NCI-H2227 treated with DMSO at 0.1 percent for 48 hours (cell line): ENCODE measurements around the gene ADAMTS2.

Experiments used
- DNase-seq: peaks from one replicate; lab custom pipeline; 2025; lab: John Stamatoyannopoulos, UW

ADAMTS2 gene

GRCh38 chr5:179194941-179195381 lies 150.3 kb downstream of the ADAMTS2 start:
- no peak for DNase-seq

GRCh38 chr5:179194201-179194910 lies 150.9 kb downstream of the ADAMTS2 start:
- DNase-seq, result no peak

GRCh38 chr5:179193746-179194145 lies 151.5 kb downstream of the ADAMTS2 start:
- DNase-seq, result no peak

DNA sequence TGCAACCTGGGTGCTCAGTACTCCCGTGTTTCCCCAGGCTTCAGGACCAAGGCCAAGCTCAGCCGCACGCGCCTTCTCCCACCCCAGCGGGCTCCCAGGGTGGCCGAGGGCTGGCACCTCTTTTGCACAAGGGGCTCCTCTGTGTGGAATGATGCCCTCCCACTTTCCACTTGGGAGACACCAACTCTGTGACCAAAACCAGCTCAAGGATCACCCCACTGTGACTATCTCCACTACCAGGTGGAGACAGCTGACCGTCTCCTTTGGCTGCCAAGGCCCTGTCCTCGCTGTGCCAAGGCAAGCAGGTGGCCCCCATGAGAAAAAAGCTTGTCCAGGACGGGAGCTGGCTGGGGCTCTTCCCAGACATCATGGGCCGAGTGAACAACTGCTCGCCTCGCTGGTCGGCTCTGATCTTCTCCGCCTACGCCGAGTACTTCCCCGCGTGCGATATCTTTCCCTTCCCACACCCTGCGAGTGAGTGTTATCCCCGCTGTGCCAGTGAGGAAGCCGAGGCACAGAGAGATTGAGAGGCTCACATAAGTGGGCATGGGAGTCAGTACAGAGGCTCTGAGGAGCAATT lies 152.3 kb downstream of the ADAMTS2 start:
- DNase-seq, result no peak

DNA sequence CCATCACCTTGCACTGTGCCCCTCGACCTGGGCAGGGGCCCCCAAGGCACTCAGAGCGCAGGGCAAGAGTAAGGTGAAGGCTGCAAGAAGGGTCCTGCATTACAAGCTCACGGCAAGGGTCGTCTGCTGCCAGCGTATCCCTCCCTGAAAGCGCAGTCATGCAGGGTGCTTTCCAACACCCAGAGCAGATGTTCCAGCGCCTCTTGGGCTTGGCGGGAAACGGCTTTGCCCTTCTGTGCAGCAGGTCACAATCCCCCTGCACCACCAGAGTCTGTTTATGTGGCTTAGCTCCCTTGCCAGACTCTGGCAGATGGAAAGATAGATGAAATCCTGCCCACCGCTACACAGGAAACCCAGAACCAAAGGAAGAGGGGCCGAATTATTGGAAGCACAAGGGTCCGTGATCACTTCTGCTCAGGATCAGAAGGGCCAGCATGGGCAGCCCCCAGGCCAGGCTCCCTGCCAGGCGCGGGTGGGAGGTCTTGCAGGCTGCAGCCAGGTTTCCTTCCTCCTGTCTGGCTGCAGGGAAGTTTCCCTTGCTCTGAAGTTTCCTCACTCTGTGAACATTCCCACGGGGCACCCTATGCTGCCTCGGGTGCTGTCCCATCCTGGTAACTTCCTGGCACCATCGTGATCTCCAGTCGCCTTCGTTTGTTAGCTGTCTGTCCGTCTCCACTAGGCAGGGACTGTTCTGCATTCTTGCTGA lies 152.9 kb downstream of the ADAMTS2 start:
- no peak for DNase-seq

- no peak for DNase-seq
Measured at GRCh38 chr5:179191506-179192184, 153.6 kb downstream of the ADAMTS2 start.

DNA sequence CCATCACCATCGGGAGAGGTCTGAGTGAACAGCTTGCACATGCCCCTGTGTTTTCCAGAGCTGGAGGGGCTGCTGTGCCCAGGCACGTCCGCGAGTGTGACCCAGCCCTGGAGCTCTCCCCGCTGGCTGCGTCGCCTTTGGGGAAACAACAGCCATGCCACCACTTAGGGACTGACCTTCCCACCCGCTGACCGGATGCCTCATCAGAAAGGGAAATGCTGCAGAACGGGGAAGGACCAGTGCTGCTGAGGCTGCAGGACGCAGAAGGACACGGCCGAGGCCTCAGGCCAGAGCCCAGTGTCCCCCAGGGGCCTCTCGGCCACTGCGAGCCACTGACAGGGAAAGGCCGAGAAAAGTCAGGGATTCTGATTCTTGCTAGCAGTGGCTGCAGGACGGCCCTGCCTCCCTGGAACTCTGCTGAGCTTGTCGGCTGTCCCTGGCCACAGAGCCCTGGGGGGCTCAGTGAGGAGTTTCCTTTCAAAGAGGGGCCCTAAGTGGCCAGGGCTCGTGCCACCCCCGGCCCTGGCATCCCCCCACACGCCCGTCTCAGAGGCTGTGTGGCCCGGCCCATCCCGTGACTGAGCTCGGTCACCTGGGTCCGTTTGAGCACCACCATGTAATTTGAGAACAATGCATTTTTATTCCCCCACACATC lies 154.3 kb downstream of the ADAMTS2 start:
- no peak for DNase-seq

DNA sequence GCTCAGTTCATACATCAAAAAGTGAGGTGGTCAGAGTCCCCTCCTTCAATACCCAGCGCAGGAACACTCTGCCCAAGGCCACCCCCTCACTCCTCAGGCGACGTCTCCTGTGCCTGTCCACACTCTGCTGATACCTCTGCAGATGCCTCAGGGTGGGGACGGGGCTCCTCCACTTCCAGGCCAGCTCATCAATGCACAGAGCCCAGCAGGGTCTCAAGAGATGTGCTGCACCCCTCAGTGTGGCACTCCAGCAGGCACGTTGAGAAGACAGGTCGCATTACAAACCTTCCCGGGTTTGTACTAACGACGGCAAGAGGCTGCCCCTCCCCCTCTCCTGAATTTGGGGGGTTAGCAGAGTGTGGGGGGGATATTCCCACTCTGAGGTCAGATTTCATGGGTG lies 156.6 kb downstream of the ADAMTS2 start:
- no peak for DNase-seq

- no peak for DNase-seq
Measured at GRCh38 chr5:179187681-179188575, 157.3 kb downstream of the ADAMTS2 start.

DNA sequence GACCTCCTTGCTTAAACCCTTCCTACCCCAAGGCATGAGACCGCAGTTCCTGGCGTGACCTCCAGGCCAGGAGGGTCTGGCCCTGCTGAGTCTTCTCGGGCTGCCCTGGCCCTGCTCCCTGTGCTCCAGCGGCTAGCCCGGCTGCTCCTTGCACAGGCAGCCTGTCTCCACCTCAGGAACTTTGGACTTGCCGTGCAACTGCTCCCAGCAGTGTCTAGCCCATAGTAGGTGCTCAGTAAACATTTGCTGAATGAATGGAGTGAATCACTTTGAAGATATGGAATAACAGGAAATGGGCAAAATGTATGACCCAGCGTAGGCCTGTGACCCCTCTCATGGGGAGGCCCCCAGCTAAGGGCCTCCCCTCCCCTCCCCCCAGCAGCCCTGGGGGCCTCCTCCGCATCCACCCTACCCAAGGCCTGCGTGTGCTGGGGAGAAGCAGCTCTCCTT lies 158.0 kb downstream of the ADAMTS2 start:
- no peak for DNase-seq

DNA sequence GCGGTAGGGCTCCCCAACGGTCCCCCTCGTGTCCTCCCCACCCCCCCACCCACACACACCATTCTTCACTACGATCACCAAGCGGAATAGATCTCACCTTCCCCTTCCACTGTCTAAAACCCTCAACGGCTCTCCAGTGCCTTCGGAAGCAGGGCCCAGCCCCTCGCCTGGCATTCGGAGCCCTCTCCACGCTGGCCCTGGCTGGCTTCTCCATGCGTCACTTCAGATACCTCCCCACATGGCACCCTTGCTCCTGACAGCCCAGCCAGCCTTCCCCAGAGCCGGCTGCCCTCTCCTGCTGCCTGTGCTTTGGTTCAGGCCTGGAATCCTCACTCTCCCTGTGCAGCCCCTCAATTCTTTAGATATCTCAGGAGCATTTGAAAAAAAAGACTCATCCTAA lies 158.5 kb downstream of the ADAMTS2 start:
- no peak for DNase-seq

DNA sequence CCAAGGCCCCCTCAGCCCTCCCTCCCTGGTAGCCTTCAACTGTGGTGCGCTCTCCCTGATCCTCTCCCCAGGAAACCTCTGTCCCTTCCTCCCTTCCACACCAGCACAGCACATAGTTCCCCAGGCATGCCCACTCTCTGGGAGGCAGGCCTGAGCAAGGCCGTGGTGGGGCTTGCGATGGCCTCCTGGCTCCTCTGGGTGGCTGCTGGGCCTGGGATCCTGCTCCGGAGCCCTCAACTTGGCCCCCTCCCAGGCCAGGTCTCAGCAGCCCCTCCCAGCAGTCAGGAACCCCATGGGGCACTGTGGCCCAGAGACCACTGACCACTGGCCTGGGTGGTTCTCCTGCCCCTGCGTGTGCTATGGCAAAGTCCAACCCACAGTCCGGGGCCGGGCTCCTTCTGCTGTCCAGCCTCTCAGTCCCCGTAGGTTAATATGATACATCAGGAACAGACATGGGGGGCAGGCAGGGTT lies 159.3 kb downstream of the ADAMTS2 start:
- no peak for DNase-seq

- no peak for DNase-seq
Measured at GRCh38 chr5:179185256-179185940, 159.9 kb downstream of the ADAMTS2 start.

DNA sequence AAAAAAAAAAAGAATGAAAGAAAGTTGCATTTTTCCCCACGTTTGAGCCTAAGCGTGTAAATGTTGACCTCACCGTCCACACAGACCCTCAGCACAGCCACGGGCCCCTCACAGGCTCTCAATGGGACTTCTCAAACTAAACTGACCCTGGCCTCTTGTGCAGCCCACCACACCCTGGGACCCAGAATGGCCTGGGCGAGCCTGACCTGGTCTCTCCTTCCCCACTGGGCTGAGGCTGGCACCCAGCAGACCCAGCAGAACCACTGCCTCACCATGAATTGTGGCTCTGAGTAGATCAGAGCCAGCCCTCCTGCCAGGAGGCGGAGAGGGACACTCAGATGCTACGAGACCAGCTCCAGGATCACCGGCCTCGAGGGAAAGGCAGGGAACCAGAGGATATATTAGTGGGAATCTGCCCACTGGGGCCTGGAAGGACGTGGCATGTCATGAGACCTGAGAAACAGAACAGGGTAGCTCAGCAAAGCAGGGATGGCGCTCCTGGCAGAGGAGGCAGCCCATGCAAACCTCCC lies 160.7 kb downstream of the ADAMTS2 start:
- no peak for DNase-seq

GRCh38 chr5:179183481-179183880 lies 161.8 kb downstream of the ADAMTS2 start:
- DNase-seq, result no peak

GRCh38 chr5:179182601-179183000 lies 162.7 kb downstream of the ADAMTS2 start:
- DNase-seq, result no peak

- no peak for DNase-seq
Measured at GRCh38 chr5:179181988-179182387, 163.3 kb downstream of the ADAMTS2 start.

DNA sequence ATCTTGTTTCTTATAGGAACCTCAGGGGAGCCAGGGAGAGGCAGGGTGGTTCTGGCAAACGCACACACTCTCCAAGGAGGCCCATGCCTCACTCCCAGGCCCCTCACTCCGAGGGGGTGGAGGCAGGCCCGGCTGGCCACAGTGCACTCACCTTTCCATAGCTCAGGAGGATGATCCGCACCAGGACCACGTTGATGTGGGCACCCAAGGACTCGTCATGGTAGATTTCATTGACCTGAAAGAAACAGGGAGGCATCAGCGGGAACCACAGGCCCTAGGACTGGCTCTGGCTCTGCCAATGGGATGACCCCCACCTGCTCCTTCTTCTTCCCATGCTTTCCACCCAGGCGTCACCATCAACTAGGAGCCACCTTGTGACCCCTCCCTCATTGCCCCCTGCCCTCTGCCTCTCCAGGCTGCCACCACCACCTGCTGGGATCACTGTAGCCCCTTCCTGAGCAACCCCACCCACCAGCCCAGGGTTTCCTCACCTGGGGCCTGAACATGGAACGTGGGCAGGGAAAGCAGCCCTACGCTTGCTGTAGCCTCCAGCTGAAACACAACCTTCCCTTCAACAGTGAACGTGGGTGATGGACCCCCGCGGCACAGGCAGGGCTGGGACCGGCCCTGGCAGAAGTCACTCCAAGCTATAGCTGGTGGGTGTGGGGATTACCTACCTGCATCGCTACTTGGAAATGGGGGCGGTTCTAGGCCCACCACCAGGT lies 164.2 kb downstream of the ADAMTS2 start:
- DNase-seq, result no peak

DNA sequence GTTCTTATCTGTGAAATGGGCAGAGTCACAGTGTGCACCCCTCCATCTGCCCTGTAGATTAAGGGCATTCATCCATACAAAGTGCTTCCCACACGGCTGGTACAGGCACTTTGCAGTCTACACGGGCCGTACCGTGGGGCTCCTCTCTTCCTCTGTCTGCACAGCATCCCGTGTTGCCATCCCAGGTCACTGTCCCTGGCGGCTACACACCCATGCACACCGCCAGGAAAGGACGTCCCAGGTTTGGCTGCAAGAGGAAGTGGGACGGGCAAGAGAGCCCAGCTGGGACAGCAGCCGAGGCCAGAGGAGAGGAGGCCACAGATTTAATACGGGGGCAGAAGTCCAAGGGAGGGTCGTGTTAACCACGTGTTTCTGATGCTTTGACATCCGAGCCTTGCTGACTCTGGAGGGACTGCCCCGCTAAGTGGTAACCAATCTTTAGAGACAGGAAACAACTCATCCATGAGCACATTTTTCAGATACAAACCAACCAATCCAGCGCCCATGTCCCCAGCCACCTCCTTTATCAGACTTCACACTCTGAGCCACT lies 165.1 kb downstream of the ADAMTS2 start:
- DNase-seq, result no peak
